Measurements from ENCODE around the gene RASA3. TPM values are rescaled to one million over a fixed set of nuclear protein-coding genes. Genes with fewer than 3 reads are reported as not detected.

Gene RASA3
- total and polyA plus RNA-seq, 10 of the 15 experiments (the other 5 are each of a cell fraction or from before 2014, with no cell fraction given), result 0.79 to 33.9 (median 17.6) TPM

DNA sequence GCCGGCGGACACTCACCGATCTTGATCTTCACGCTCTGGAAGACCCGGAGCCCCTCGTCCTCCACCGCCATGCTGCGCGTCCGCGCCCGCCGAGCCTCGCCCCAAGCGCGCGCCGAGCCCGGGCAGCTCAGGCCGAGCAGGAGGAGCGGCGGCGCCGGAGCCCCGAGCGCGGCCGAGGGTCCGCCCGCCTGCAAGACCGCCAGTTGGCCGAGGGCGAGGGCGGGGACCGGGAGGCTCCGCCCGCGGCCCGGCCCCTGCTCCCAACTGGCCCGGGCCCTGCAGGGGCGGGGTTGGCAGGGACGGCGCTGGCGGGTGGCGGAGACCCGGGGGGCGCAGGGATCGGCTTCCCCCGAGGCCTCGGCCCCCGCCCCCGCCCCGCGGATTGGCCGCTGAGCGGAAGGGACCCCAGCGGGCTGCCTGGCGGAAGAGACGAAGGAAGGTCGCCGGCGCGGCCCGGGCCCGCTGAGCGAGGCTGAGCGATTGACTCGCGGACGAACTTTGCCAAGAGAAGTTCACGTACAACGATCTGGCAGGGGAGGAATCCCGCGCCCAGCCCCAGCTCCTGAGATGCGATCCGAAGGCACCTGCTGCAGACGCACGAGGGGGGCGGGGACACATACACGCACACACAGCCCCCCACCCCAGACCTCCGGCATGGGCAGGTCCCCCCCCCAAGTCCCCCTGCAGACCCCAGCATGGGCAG is at the start of gene RASA3 (continued):
- TF ChIP-seq, protein P1, sequence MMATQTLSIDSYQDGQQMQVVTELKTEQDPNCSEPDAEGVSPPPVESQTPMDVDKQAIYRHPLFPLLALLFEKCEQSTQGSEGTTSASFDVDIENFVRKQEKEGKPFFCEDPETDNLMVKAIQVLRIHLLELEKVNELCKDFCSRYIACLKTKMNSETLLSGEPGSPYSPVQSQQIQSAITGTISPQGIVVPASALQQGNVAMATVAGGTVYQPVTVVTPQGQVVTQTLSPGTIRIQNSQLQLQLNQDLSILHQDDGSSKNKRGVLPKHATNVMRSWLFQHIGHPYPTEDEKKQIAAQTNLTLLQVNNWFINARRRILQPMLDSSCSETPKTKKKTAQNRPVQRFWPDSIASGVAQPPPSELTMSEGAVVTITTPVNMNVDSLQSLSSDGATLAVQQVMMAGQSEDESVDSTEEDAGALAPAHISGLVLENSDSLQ (IDR thresholded peaks at IDR 0.05), result no peak
- TF ChIP-seq POLR2A (IDR thresholded peaks at IDR 0.05; ENCODE audit: low read depth, low read length), result peak; percentile 51; the same call in 1 of the 2 replicates

DNA sequence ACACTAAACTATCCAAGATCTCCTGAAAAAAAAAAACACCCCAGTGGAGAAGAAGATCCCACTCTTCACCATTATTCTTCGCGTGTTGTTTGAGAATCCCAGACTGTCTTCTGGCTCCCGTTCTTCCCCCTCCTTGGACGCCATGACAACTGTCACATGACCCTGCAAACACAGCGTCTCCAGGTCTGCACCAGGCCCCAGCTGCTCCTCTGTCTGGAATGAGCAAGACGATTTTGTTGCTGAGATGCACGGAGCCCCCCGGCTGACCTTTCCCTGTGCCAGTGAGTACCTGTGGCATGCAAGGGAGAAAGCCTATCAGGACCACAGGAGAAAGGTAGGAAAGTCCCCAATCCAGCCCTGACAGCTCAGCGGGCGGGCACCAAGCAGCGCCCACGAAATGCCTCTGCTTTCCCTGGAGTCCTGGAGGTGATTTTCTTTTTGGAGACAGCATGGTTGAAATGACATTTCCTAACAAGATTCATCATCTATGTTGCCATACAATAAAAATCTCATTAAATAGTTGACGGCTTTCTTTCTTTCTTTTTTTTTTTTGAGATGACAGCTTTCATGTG is 46.8 kb upstream of the RASA3 start, which contains the start of gene CFAP97D2:
TSS of gene CFAP97D2 (plus strand) at position 171 of the 572 bp plus-strand sequence. CDS start at position 245, 74 bp downstream.
- CTCF ChIA-PET, result no interaction called here
- Histone ChIP-seq H3K9me3 (replicated peaks; ENCODE audit: control insufficient read depth, insufficient read depth, low read length) (peaks cover 6% of the 10 kb centered on the region; the same call in 1 of the 3 replicates), H3K4me3 (no peak within 1 kb of the TSS), H3K79me2 (ENCODE audit: control insufficient read depth, insufficient read depth, low read length) (no peaks in the 10 kb centered on the region), H3K4me2 (ENCODE audit: control insufficient read depth, insufficient read depth) (no peak within 1 kb of the TSS), H3K4me1 (ENCODE audit: control insufficient read depth, insufficient read depth, low read length) (no peaks in the 10 kb centered on the region), H3K27ac (ENCODE audit: control insufficient read depth, insufficient read depth) (no peak within 1 kb of the TSS), H3K9ac (ENCODE audit: control insufficient read depth, insufficient read depth, low read length) (no peak within 1 kb of the TSS), H3K27me3 (replicated peaks in 1 of 2; ENCODE audit: control insufficient read depth in 2 of 2, insufficient read depth in 2 of 2, low read length in 1 of 2) (peaks cover 0 to 3% of the 10 kb centered on the region in 2 experiments; a peak in 1 of 4 replicates), H2AFZ (ENCODE audit: control insufficient read depth, low read depth, low read length) (no peak within 1 kb of the TSS), H4K20me1 (ENCODE audit: control insufficient read depth, insufficient read depth) (no peaks in the 10 kb centered on the region), H3K36me3 (ENCODE audit: control insufficient read depth in 2 of 2, insufficient read depth in 2 of 2, low read length in 1 of 2) (no peaks in the 10 kb centered on the region)
- SMC1A ChIA-PET (ENCODE audit: uncharacterized antibody, unreplicated experiment), result no interaction called here
- in situ Hi-C loops (cut with MboI), result no loop called here
- intact Hi-C loops (cut with micrococcal nuclease; ENCODE audit: unreplicated experiment), result no loop called here
- TF ChIP-seq NBN (IDR thresholded peaks at IDR 0.05) (no peak), ATF7 (IDR thresholded peaks at IDR 0.05; ENCODE audit: low read depth) (no peak), SMAD1 (IDR thresholded peaks at IDR 0.05; ENCODE audit: low read depth, partially characterized antibody) (no peak), ZNF207 (IDR thresholded peaks at IDR 0.05; ENCODE audit: borderline replicate concordance) (no peak)
- TF ChIP-seq, protein P2, sequence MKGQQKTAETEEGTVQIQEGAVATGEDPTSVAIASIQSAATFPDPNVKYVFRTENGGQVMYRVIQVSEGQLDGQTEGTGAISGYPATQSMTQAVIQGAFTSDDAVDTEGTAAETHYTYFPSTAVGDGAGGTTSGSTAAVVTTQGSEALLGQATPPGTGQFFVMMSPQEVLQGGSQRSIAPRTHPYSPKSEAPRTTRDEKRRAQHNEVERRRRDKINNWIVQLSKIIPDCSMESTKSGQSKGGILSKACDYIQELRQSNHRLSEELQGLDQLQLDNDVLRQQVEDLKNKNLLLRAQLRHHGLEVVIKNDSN (IDR thresholded peaks at IDR 0.05; ENCODE audit: borderline replicate concordance, extremely low read length, insufficient read depth, low read depth, low read length), result no peak
- TF ChIP-seq, protein P3, sequence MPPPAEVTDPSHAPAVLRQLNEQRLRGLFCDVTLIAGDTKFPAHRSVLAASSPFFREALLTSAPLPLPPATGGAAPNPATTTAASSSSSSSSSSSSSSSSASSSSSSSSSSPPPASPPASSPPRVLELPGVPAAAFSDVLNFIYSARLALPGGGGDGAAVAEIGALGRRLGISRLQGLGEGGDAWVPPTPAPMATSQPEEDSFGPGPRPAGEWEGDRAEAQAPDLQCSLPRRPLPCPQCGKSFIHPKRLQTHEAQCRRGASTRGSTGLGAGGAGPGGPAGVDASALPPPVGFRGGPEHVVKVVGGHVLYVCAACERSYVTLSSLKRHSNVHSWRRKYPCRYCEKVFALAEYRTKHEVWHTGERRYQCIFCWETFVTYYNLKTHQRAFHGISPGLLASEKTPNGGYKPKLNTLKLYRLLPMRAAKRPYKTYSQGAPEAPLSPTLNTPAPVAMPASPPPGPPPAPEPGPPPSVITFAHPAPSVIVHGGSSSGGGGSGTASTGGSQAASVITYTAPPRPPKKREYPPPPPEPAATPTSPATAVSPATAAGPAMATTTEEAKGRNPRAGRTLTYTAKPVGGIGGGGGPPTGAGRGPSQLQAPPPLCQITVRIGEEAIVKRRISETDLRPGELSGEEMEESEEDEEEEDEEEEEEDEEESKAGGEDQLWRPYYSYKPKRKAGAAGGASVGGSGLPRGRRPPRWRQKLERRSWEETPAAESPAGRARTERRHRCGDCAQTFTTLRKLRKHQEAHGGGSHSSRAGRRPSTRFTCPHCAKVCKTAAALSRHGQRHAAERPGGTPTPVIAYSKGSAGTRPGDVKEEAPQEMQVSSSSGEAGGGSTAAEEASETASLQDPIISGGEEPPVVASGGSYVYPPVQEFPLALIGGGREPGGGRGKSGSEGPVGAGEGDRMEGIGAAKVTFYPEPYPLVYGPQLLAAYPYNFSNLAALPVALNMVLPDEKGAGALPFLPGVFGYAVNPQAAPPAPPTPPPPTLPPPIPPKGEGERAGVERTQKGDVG (CRISPR knock-in tag; IDR thresholded peaks at IDR 0.05), result no peak
- no peak for DNase-seq (ENCODE audit: low read depth, low spot score)
- no TSS peak for BruUV-seq (replicated peaks)
- no peak for ATAC-seq
- 19% methylated on average over 13 of the region's 13 CpGs for WGBS (ENCODE audit: insufficient coverage, insufficient replicate concordance, low lambda C conversion rate, missing lambda C conversion rate)
- POLR2A ChIA-PET, result no interaction called here
- RAD21 ChIA-PET (ENCODE audit: unreplicated experiment), result no interaction called here
- FAIRE-seq, result no peak

Measured in GM12878 (cell line).